ENCODE results near the gene GATAD2B. TPM values are rescaled to one million over a fixed set of nuclear protein-coding genes. Genes with fewer than 3 reads are reported as not detected.

Gene GATAD2B
- total and polyA plus RNA-seq, 10 donors, result 3.7 to 68.1 (median 47.6) TPM

GRCh38 chr1:153960206-153960605 lies 37.4 kb upstream of the GATAD2B start:
- peak; percentile 83 for DNase-seq
- WGBS, 5 donors, result 95 to 99% (median 97%) methylated on average over 8 to 11 of the region's 11 CpGs
- H3K27ac ChIP-seq, result peak overlapping the region in 5 of 8 donors; percentile 97 to 99 (median 98)
- H3K9me3 ChIP-seq, result no peaks in the 10 kb centered on the region
- H3K27me3 ChIP-seq (replicated peaks in 1 of 7), result no peaks in the 10 kb centered on the region
- no peak overlapping the region for H3K4me3 ChIP-seq
- peaks cover 46 to 88% (median 77%) of the 10 kb centered on the region in 6 donors for H3K4me1 ChIP-seq
- peaks cover 0 to 33% (median 17%) of the 10 kb centered on the region in 6 donors for H3K36me3 ChIP-seq
- TF ChIP-seq POLR2A (IDR thresholded peaks at IDR 0.05) (no peak), CTCF (IDR thresholded peaks at IDR 0.05 in 8 of 11, conservative IDR thresholded peaks at IDR 0.05 in 3 of 11) (no peak), POLR2AphosphoS5 (IDR thresholded peaks at IDR 0.05) (peak in 1 of 3 donors; percentile 16)
- intact Hi-C loops (cut with DNase I; ENCODE audit: low total_unique reads), result no loop called here

GRCh38 chr1:153959454-153959853 lies 36.7 kb upstream of the GATAD2B start:
- intact Hi-C loops (cut with DNase I; ENCODE audit: low total_unique reads), result no loop called here
- no peaks in the 10 kb centered on the region for H3K27me3 ChIP-seq (replicated peaks in 1 of 7)
- peak; percentile 69 for DNase-seq
- H3K4me1 ChIP-seq, result peaks cover 48 to 88% (median 77%) of the 10 kb centered on the region in 6 donors
- peaks cover 0 to 40% (median 21%) of the 10 kb centered on the region in 6 donors for H3K36me3 ChIP-seq
- 72 to 94% (median 89%) methylated on average over 3 of the region's 3 CpGs for WGBS, 5 donors
- H3K4me3 ChIP-seq, result peak overlapping the region in 2 of 8 donors; percentile 84 to 90
- TF ChIP-seq CTCF (IDR thresholded peaks at IDR 0.05 in 8 of 11, conservative IDR thresholded peaks at IDR 0.05 in 3 of 11), result no peak
- TF ChIP-seq POLR2AphosphoS5 (IDR thresholded peaks at IDR 0.05), result no peak
- TF ChIP-seq POLR2A (IDR thresholded peaks at IDR 0.05), result no peak
- H3K27ac ChIP-seq, result peak overlapping the region in 6 of 8 donors; percentile 97 to 99 (median 98)
- H3K9me3 ChIP-seq, result no peaks in the 10 kb centered on the region

GRCh38 chr1:153958961-153959260 lies 36.1 kb upstream of the GATAD2B start:
- H3K4me3 ChIP-seq, result peak overlapping the region in 7 of 8 donors; percentile 84 to 97 (median 91)

More at GRCh38 chr1:153958961-153959260, 36.1 kb upstream of the GATAD2B start:
- WGBS, 5 donors, result 14 to 32% (median 28%) methylated on average over 4 of the region's 4 CpGs
- Histone ChIP-seq H3K36me3 (peaks cover 0 to 46% (median 25%) of the 10 kb centered on the region in 6 donors), H3K27me3 (replicated peaks in 1 of 7) (no peaks in the 10 kb centered on the region), H3K4me1 (peaks cover 43 to 88% (median 74%) of the 10 kb centered on the region in 6 donors), H3K9me3 (no peaks in the 10 kb centered on the region), H3K27ac (peak overlapping the region; percentile 85 to 99 (median 97))
- peak; percentile 40 for DNase-seq
- intact Hi-C loops (cut with DNase I; ENCODE audit: low total_unique reads), result no loop called here
- no peak for TF ChIP-seq CTCF (IDR thresholded peaks at IDR 0.05 in 8 of 11, conservative IDR thresholded peaks at IDR 0.05 in 3 of 11)
